Adipocyte (in vitro differentiated cells): ENCODE data around the gene FYB1.

Experiments
- DNase-seq: peaks from one replicate; pipeline ENCODE4 v3.0.0-alpha.2; 2015; ENCODE audit warnings: low read depth
- H3K27me3 ChIP-seq: replicated peaks from 2 replicates; pipeline ENCODE4 v1.7.0; 2013; ENCODE audit warnings: mild to moderate bottlenecking, low read length, moderate library complexity; ENCODE audit not compliant: control insufficient read depth, insufficient read depth
- H3K36me3 ChIP-seq: 2 replicates; pipeline ENCODE4 v1.7.0; 2013; ENCODE audit warnings: low read length, mild to moderate bottlenecking, moderate library complexity; ENCODE audit not compliant: control insufficient read depth, insufficient read depth, severe bottlenecking
- H3K4me1 ChIP-seq: 2 replicates; pipeline ENCODE4 v1.7.0; 2013; ENCODE audit warnings: mild to moderate bottlenecking, low read length, moderate library complexity; ENCODE audit not compliant: control insufficient read depth, insufficient read depth
- H3K4me3 ChIP-seq: 2 replicates; pipeline ENCODE4 v1.7.0; 2013; ENCODE audit warnings: mild to moderate bottlenecking, low read length, moderate library complexity
- H3K9ac ChIP-seq: 2 replicates; pipeline ENCODE4 v1.7.0; 2013; ENCODE audit warnings: mild to moderate bottlenecking, low read length, moderate library complexity
- H3K9me3 ChIP-seq: 2 replicates; pipeline ENCODE4 v1.7.0; 2013; ENCODE audit warnings: mild to moderate bottlenecking, low read length, moderate library complexity; ENCODE audit not compliant: control insufficient read depth

Gene FYB1

GRCh38 chr5:39202597-39203274 lies 16.6 kb downstream of the FYB1 start:
- Histone ChIP-seq H3K4me3 (no peak overlapping the region), H3K9ac (no peak overlapping the region), H3K9me3 (no peaks in the 10 kb centered on the region), H3K36me3 (no peaks in the 10 kb centered on the region), H3K4me1 (peaks cover 16% of the 10 kb centered on the region), H3K27me3 (no peaks in the 10 kb centered on the region)
- DNase-seq = no peak

DNA sequence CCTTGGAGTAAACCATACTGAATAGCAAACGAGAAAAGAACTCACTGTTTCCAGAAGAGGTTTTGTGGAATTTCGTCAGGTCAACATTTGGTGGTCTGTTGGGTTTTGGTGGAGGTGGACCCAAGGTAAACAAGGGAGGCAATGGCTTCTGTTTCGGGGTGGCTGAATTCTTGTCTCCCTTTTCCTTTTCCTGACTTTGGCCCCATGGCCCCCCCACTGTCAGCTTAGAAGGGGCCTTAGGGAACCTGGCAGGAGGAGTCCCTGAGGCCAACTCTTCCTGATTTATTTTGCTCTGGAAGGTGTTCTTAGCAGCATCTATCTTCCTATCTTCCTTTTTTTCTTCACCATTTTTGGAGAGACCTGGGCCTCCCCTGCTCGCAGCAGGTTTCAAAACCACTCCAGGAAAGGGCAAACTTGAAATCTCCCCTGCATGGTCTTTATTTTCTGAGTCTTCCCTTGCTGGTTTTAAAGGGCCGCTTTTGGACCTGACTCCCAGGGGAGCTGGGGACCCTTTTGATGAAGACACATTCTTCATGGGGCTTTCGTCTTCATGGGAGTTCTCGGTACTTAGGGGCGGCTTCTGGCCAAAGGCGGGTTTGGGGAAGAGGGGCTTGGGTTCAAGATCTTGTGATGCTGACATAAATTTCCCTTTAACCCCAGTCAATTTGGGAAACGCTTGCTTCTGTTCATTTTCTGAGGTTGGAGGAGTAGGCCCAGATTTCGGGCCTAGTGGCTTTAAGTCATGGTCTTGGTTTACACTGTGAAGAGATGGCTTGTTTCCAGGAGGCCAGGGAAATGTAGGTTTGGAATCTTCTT lies 17.4 kb downstream of the FYB1 start:
- Histone ChIP-seq H3K27me3 (no peaks in the 10 kb centered on the region), H3K4me1 (peaks cover 10% of the 10 kb centered on the region), H3K36me3 (no peaks in the 10 kb centered on the region), H3K4me3 (no peak overlapping the region), H3K9me3 (no peaks in the 10 kb centered on the region), H3K9ac (no peak overlapping the region)
- DNase-seq = no peak

DNA sequence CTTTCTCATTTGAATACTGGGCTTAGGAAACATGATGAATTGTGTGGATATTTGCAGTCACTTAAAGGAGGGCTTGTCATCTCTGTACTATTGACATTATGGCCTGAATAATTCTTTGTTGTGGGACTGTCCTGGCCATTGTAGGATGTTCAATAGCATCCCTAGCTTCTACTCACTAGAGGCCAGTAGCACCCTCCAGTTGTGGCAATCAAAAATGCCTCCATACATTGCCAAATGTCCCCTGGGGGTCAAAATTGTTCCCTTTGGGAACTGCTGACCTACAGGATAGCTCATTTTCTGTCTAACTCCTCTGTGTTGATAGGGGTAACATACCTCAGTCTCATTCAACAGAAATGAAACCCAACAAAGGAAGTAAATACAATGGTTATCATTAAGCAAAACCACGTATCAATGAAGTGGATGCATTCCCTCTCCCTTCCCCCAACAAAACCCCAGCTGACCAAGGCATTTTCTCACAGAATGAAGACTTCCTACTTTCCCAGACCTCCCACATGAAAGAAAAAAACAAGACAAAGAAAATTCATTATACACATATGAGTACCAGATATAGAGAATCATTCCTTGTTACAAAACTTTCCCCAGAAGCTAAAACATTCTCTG lies 18.1 kb downstream of the FYB1 start:
- no peak overlapping the region for H3K4me3 ChIP-seq
- H3K9ac ChIP-seq = no peak overlapping the region
- no peaks in the 10 kb centered on the region for H3K27me3 ChIP-seq
- H3K9me3 ChIP-seq = no peaks in the 10 kb centered on the region
- no peaks in the 10 kb centered on the region for H3K36me3 ChIP-seq
- H3K4me1 ChIP-seq = peaks cover 6% of the 10 kb centered on the region
- peak; percentile 14 for DNase-seq

- H3K9ac ChIP-seq = no peak overlapping the region
- H3K36me3 ChIP-seq = no peaks in the 10 kb centered on the region
- no peak for DNase-seq
- H3K27me3 ChIP-seq = no peaks in the 10 kb centered on the region
- H3K4me1 ChIP-seq = peaks cover 12% of the 10 kb centered on the region
- H3K9me3 ChIP-seq = no peaks in the 10 kb centered on the region
- H3K4me3 ChIP-seq = no peak overlapping the region
Measured at GRCh38 chr5:39200081-39200480, 19.3 kb downstream of the FYB1 start.

DNA sequence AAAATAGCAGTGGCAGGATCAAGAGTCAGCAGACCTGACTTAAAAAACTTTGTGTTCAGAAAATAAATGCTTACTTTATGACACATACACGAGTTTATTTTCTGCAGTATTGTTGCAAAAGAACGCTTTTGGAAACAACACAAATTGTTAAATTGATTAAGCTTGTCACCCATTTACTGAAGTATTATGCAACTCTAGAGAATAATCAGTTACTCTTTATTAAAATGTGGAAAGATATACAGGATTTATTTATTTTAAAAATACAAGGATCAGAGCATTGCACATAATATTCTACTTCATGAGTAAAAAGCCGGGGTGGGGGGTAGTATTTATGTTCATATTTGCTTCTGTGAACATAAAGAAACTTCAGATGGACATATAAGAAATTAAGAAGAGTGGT lies 20.0 kb downstream of the FYB1 start:
- no peaks in the 10 kb centered on the region for H3K36me3 ChIP-seq
- peak; percentile 19 for DNase-seq
- no peaks in the 10 kb centered on the region for H3K9me3 ChIP-seq
- H3K4me3 ChIP-seq = no peak overlapping the region
- no peaks in the 10 kb centered on the region for H3K27me3 ChIP-seq
- H3K4me1 ChIP-seq = peaks cover 19% of the 10 kb centered on the region
- no peak overlapping the region for H3K9ac ChIP-seq

DNA sequence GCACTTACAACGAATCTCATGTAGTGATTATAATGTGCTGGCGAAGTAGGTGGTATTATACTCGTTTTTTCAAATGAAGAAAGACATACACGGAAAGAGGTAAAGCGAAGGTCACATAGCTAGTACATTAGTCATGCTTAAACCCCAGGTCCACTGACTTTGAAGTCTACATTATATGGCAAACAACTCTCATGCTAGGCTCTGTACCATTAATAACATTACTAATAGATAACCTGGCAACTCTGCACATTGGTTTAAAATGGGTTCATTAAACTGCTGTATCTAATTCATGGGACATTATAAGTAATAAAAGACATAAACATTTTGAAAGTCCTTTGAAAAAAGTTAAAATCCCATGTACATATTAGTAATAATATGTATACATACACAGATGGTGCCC lies 21.2 kb downstream of the FYB1 start:
- no peak overlapping the region for H3K4me3 ChIP-seq
- DNase-seq = no peak
- H3K27me3 ChIP-seq = no peaks in the 10 kb centered on the region
- H3K36me3 ChIP-seq = no peaks in the 10 kb centered on the region
- H3K9ac ChIP-seq = no peak overlapping the region
- H3K4me1 ChIP-seq = peaks cover 20% of the 10 kb centered on the region
- no peaks in the 10 kb centered on the region for H3K9me3 ChIP-seq

DNA sequence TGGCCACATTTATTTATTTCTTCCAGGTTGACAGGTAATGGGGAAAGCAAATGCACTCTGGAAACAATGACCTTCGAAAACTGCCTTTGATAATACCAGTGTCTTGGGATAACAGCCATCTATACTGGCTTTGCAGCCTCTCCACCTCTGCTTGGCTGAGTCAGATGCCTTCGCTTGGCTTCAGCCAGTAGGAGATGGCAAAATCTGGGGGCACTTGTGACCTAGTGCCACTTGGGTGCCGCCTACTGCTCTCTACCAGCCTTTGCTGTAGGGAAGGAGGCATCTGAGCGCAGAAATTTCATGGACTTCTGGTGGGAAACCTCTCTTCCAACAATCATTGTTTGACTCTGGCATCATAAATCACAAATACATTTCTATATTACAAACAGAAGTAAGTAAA lies 21.8 kb downstream of the FYB1 start:
- Histone ChIP-seq H3K4me1 (peaks cover 20% of the 10 kb centered on the region), H3K36me3 (no peaks in the 10 kb centered on the region), H3K4me3 (no peak overlapping the region), H3K27me3 (no peaks in the 10 kb centered on the region), H3K9ac (no peak overlapping the region), H3K9me3 (no peaks in the 10 kb centered on the region)
- no peak for DNase-seq

DNA sequence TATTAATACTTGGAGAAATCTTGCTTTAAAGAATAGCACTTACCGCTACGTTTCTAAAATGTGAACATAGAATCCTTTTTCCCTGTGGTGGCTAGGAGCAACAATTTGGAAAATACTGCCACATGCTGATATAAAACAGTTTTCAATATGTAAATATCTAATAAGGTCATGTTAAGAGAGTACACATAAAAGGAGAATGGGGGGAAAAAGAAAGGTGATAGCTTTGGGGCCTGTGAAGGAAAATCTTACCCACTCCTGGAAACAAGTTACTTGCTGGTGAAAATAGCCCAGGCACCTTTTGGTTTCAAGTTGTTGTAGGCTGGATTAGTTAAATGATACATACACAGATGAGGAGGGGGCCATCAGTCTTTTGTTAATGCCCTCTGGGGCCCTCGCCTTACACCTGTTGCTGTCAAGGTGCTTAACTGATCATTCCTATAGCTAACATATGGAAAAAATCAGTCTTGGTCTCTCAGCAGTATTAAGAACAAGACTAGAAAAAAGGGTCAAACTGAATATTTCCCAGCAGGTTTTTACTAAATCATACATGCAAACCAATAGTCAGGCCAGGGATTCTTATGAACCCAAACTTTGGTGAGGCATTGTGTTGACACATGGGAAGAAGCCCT lies 24.1 kb downstream of the FYB1 start:
- peak; percentile 18 for DNase-seq
- peaks cover 20% of the 10 kb centered on the region for H3K4me1 ChIP-seq

DNA sequence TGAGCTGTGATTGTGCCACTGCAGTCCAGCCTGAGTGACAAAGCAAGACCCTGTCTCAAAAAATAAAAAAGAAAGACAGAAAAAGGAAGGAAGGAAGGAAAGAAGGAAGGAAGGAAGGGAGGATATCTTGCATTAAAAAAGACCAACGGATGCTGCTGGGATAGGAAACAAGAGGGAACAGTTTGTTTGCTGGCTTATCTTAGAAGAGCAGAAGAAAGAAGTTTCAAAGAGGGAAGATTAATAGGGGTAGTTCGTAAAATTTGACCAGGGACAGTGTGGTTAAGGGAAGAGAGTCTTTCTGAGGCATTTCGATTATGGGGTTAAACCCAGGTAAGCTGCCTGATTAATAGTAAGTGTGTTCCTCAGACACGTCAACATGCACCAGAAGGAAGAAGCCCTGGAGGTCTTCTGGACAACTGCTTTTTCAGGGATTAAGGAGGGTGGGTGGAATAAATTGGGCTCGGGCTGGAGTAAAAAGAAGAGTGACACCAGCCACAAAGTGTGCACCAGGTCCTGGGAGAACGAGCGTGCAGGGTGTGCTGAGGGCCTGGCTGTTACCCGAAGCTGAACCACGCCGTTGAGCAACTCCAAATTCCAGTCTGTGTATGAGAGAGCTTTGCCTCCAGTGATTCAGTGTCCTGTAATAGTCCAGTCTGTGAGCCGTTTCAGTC lies 24.8 kb downstream of the FYB1 start:
- no peak overlapping the region for H3K4me3 ChIP-seq
- H3K27me3 ChIP-seq = no peaks in the 10 kb centered on the region
- no peak overlapping the region for H3K9ac ChIP-seq
- H3K36me3 ChIP-seq = no peaks in the 10 kb centered on the region
- H3K9me3 ChIP-seq = no peaks in the 10 kb centered on the region
- H3K4me1 ChIP-seq = peaks cover 20% of the 10 kb centered on the region
- DNase-seq = peak; percentile 96

More for the DNA sequence above, 24.1 kb downstream of the FYB1 start:
- H3K4me3 ChIP-seq = no peak overlapping the region
- H3K9ac ChIP-seq = no peak overlapping the region
- no peaks in the 10 kb centered on the region for H3K36me3 ChIP-seq
- no peaks in the 10 kb centered on the region for H3K9me3 ChIP-seq
- no peaks in the 10 kb centered on the region for H3K27me3 ChIP-seq

DNA sequence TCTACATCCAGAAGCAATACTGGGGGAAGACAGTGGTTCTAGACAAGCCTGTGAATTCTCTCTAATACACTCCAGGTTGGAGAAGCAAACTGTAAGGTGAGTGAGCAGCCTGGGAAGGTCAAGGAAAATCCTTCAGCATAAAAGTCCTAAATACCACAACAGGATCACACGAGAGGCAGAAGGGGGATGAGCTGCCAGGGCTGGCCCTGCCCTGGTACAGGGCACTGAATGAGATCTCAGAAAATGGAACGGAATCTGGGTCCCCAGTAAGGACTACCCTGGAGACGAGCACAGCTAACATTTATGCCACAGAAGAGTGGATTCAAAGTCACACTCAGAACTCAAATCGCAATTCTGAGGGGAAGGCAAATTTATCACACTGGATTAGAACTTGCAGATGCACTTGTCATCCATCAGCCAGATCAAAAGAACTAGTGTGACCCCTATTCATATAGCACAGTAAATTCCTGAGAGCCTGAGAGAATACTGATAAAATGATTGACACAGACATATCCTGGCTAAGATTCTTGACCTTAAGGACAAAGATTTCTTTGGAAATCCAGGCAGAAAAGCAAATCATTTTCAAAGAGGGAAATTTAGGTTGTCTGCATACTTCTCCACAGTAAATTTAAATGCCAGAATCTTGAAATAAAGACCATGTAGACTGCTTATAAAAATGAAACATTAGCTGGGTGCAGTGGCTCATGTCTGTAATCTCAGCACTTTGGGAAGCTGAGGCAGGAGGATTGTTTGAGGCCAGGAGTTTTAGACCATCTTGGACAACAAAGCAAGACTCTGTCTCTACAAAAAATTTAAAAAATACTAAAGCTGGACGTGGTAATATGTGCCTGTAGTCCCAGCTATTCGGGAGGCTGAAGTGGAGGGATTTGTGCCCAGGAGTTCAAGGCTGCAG lies 25.6 kb downstream of the FYB1 start:
- Histone ChIP-seq H3K27me3 (no peaks in the 10 kb centered on the region), H3K4me1 (peaks cover 15% of the 10 kb centered on the region), H3K9ac (no peak overlapping the region), H3K4me3 (no peak overlapping the region), H3K36me3 (no peaks in the 10 kb centered on the region), H3K9me3 (no peaks in the 10 kb centered on the region)
- no peak for DNase-seq
